IMR-90 (cell line): ENCODE measurements around the gene KRTAP5-5. TPM values are rescaled to one million over a fixed set of nuclear protein-coding genes. Genes with fewer than 3 reads are reported as not detected.

Source experiments
- ATAC-seq: fragments of 200-7000 bp; cut with Tn5 transposase; 2 replicates; pipeline ENCODE4 v1.9.1; 2020; ENCODE audit warnings: low read depth, mild to moderate bottlenecking, moderate library complexity
- BruUV-seq: library from RNA; stranded (reverse); fragments of 400-500 nt; replicated peaks from 2 replicates; lab custom pipeline; 2021; lab: Mats Ljungman, UMichigan
- CTCF ChIA-PET: fragments of 300-600 bp; formaldehyde crosslinking; extraction: SDS; loops from one replicate; lab custom pipeline; 2021; ENCODE audit warnings: antibody characterized with exemption; lab: Yijun Ruan, JAX
- POLR2A ChIA-PET: fragments of 300-600 bp; sonication (Branson Sonifier 250); formaldehyde crosslinking; loops from one replicate; lab custom pipeline; 2022; ENCODE audit warnings: antibody characterized with exemption; ENCODE audit not compliant: unreplicated experiment; lab: Charles Lee
- DNase-seq: peaks from one replicate; pipeline ENCODE4 v3.0.0; 2013
- H2AFZ ChIP-seq: replicated peaks from 2 replicates; pipeline ENCODE3; 2013; ENCODE audit warnings: low read length, mild to moderate bottlenecking; ENCODE audit not compliant: poor library complexity
- H2AK5ac ChIP-seq: 2 replicates; pipeline ENCODE4 v1.6.1; 2013; ENCODE audit warnings: low read depth, low read length, inconsistent platforms
- H2AK9ac ChIP-seq: replicated peaks from 2 replicates; pipeline ENCODE3; 2013; ENCODE audit warnings: mild to moderate bottlenecking, low read depth, low read length, moderate library complexity; ENCODE audit not compliant: poor library complexity
- H2BK120ac ChIP-seq: 2 replicates; pipeline ENCODE4 v1.6.1; 2013; ENCODE audit warnings: low read depth, low read length, inconsistent platforms
- H2BK15ac ChIP-seq: 3 replicates; pipeline ENCODE4 v1.6.1; 2013; ENCODE audit warnings: low read depth, low read length, inconsistent platforms
- H2BK20ac ChIP-seq: 2 replicates; pipeline ENCODE4 v1.6.1; 2013; ENCODE audit warnings: low read depth, mild to moderate bottlenecking, inconsistent platforms, low read length, moderate library complexity
- H2BK5ac ChIP-seq: 2 replicates; pipeline ENCODE4 v1.6.1; 2013; ENCODE audit warnings: mild to moderate bottlenecking, low read depth, low read length, inconsistent platforms; ENCODE audit not compliant: poor library complexity, severe bottlenecking
- H3K14ac ChIP-seq: replicated peaks from 2 replicates; pipeline ENCODE4 v1.6.1; 2013; ENCODE audit warnings: low read depth, low read length, inconsistent platforms
- H3K18ac ChIP-seq: 2 replicates; pipeline ENCODE4 v1.6.1; 2013; ENCODE audit warnings: low read depth, low read length, control low read depth
- H3K23ac ChIP-seq: 2 replicates; pipeline ENCODE4 v1.6.1; 2013; ENCODE audit warnings: low read depth, low read length, inconsistent platforms
- H3K27ac ChIP-seq: 2 replicates; pipeline ENCODE4 v1.5.1; 2013; ENCODE audit warnings: mild to moderate bottlenecking, control low read depth, low read length; ENCODE audit not compliant: insufficient read depth
- H3K27me3 ChIP-seq: 2 replicates; pipeline ENCODE4 v1.6.1; 2013; ENCODE audit warnings: low read length; ENCODE audit not compliant: control insufficient read depth, insufficient read depth
- H3K36me3 ChIP-seq: 2 replicates; pipeline ENCODE4 v1.6.1; 2013; ENCODE audit warnings: low read length, mixed read lengths; ENCODE audit not compliant: control insufficient read depth, insufficient read depth
- H3K4ac ChIP-seq: 2 replicates; pipeline ENCODE4 v1.6.1; 2013; ENCODE audit warnings: low read depth, low read length, inconsistent platforms
- H3K4me1 ChIP-seq: 2 replicates; pipeline ENCODE4 v1.6.1; 2013; ENCODE audit warnings: low read length, mixed read lengths; ENCODE audit not compliant: control insufficient read depth, insufficient read depth
- H3K4me2 ChIP-seq: 2 replicates; pipeline ENCODE4 v1.6.1; 2013; ENCODE audit warnings: low read depth, mild to moderate bottlenecking, control low read depth, low read length, moderate library complexity
- H3K4me3 ChIP-seq: 2 replicates; pipeline ENCODE4 v1.5.1; 2013; ENCODE audit warnings: low read depth, mild to moderate bottlenecking, control low read depth, low read length, moderate library complexity; ENCODE audit not compliant: insufficient read depth
- H3K56ac ChIP-seq: 2 replicates; pipeline ENCODE4 v1.6.1; 2013; ENCODE audit warnings: low read length, inconsistent platforms; ENCODE audit not compliant: insufficient read depth; ENCODE audit errors: extremely low read depth
- H3K79me1 ChIP-seq, 2 experiments: 2 replicates each; pipeline ENCODE4 v1.6.1; 2013; ENCODE audit warnings: low read length in 2 of 2, inconsistent platforms in 1 of 2, low read depth in 1 of 2
- H3K9ac ChIP-seq: 2 replicates; pipeline ENCODE4 v1.6.1; 2013; ENCODE audit warnings: low read depth, low read length, control low read depth
- H3K9me1 ChIP-seq: 2 replicates; pipeline ENCODE4 v1.6.1; 2013; ENCODE audit warnings: low read length, inconsistent platforms; ENCODE audit not compliant: insufficient read depth
- H3K9me3 ChIP-seq: 2 replicates; pipeline ENCODE4 v1.6.1; 2013; ENCODE audit warnings: low read length; ENCODE audit not compliant: control insufficient read depth, insufficient read depth
- H4K20me1 ChIP-seq: 2 replicates; pipeline ENCODE4 v1.6.1; 2013; ENCODE audit warnings: low read length, inconsistent platforms; ENCODE audit not compliant: insufficient read depth
- H4K5ac ChIP-seq: 2 replicates; pipeline ENCODE4 v1.6.1; 2013; ENCODE audit warnings: mild to moderate bottlenecking, low read depth, low read length, control low read depth
- H4K8ac ChIP-seq, 2 experiments: 2 replicates each; pipeline ENCODE4 v1.6.1; 2013; ENCODE audit warnings: low read depth in 2 of 2, low read length in 2 of 2, control low read depth in 1 of 2, inconsistent platforms in 1 of 2
- H4K91ac ChIP-seq: 2 replicates; pipeline ENCODE4 v1.6.1; 2013; ENCODE audit warnings: low read depth, low read length, inconsistent platforms; ENCODE audit not compliant: insufficient read depth
- CEBPB ChIP-seq: IDR thresholded peaks from 2 replicates; pipeline ENCODE4 v1.6.1; 2012; ENCODE audit warnings: low read depth, low read length, improper control_type of control experiment
- CHD1 ChIP-seq: IDR thresholded peaks from 2 replicates; pipeline ENCODE4 v1.6.1; 2012; ENCODE audit warnings: low read depth, low read length, improper control_type of control experiment
- CTCF ChIP-seq: conservative IDR thresholded peaks from 2 replicates; pipeline ENCODE4 v1.5.1; 2012; ENCODE audit warnings: mild to moderate bottlenecking, low read depth, low read length, improper control_type of control experiment
- ELK1 ChIP-seq: fragments of 150-350 bp; IDR thresholded peaks from 2 replicates; pipeline ENCODE4 v1.6.1; 2016; ENCODE audit warnings: low read depth, mild to moderate bottlenecking, low read length, moderate library complexity, borderline replicate concordance
- FOS ChIP-seq: fragments of 150-350 bp; IDR thresholded peaks from 2 replicates; pipeline ENCODE4 v1.6.1; 2016; ENCODE audit warnings: low read depth, low read length
- MAFK ChIP-seq: IDR thresholded peaks from 2 replicates; pipeline ENCODE4 v1.6.1; 2012; ENCODE audit warnings: low read depth, low read length, improper control_type of control experiment
- MAZ ChIP-seq: IDR thresholded peaks from 2 replicates; pipeline ENCODE4 v1.6.1; 2012; ENCODE audit warnings: low read depth, mild to moderate bottlenecking, low read length, improper control_type of control experiment, moderate library complexity, borderline replicate concordance
- NFE2L2 ChIP-seq: fragments of 150-350 bp; IDR thresholded peaks from 2 replicates; pipeline ENCODE4 v1.6.1; 2016; ENCODE audit warnings: low read depth, mild to moderate bottlenecking, low read length
- POLR2A ChIP-seq: IDR thresholded peaks from 2 replicates; pipeline ENCODE4 v1.6.1; 2012; ENCODE audit warnings: mild to moderate bottlenecking, low read depth, low read length
- RCOR1 ChIP-seq: IDR thresholded peaks from 2 replicates; pipeline ENCODE4 v1.6.1; 2012; ENCODE audit warnings: mild to moderate bottlenecking, low read length, improper control_type of control experiment; ENCODE audit not compliant: insufficient replicate concordance
- RFX5 ChIP-seq: IDR thresholded peaks from 2 replicates; pipeline ENCODE4 v1.8.0; 2012; ENCODE audit warnings: low read depth, mild to moderate bottlenecking, low read length, moderate library complexity
- USF2 ChIP-seq: fragments of 150-350 bp; IDR thresholded peaks from 2 replicates; pipeline ENCODE4 v1.6.1; 2017; ENCODE audit warnings: mild to moderate bottlenecking, antibody characterized with exemption, low read length, low read depth
- WGBS, 2 experiments: methylation state at CpG; one replicate each; pipeline versions ENCODE4 v1.1.5 to v1.1.7; 2013; ENCODE audit warnings: missing lambda C conversion rate in 2 of 2; ENCODE audit not compliant: insufficient read length in 1 of 2; ENCODE audit errors: extremely low coverage in 2 of 2; 5-methylcytosine and 5-hydroxymethylcytosine counted together
- dilution Hi-C: fragments of 300-500 bp; cut with HindIII; formaldehyde crosslinking; loops from one replicate; pipeline ENCODE4 v1.14.3; 2018; ENCODE audit warnings: low sequenced_read_pairs; ENCODE audit not compliant: unreplicated experiment
- in situ Hi-C: fragments of 300-500 bp; cut with MboI; formaldehyde crosslinking; loops from 3 replicates; pipeline ENCODE4 v1.14.3; 2019; ENCODE audit warnings: low sequenced_read_pairs, inconsistent platforms, mixed read lengths
- intact Hi-C: fragments of 100-400 bp; cut with micrococcal nuclease; formaldehyde crosslinking; loops from 2 replicates; pipeline ENCODE4 v1.10.0; 2022
- polyA plus RNA-seq, 3 experiments: library from polyadenylated mRNA; depleted of rRNA; stranded (reverse); fragments of >200 nt; gene quantifications; 2 replicates each; pipeline ENCODE4 v1.2.3, GENCODE V29; 2012; ENCODE audit warnings: low replicate concordance in 1 of 3
- total RNA-seq: library from RNA; depleted of rRNA; stranded (reverse); fragments of >200 nt; gene quantifications from 2 replicates; pipeline ENCODE4 v1.2.3, GENCODE V29; 2012

Gene KRTAP5-5
- total and polyA plus RNA-seq, 2 of the 4 experiments (the other 2 are of a cell fraction), result not detected

- Histone ChIP-seq H3K79me1 (no peaks in the 10 kb centered on the region), H2BK5ac (no peak overlapping the region), H2AFZ (no peak overlapping the region), H3K9me3 (no peaks in the 10 kb centered on the region), H3K56ac (no peak overlapping the region), H3K4me3 (no peak overlapping the region), H3K9ac (no peak overlapping the region), H2BK120ac (no peak overlapping the region), H3K14ac (no peak overlapping the region), H4K20me1 (no peaks in the 10 kb centered on the region), H3K27ac (no peak overlapping the region), H2AK9ac (no peak overlapping the region), H4K5ac (no peak overlapping the region), H3K9me1 (no peaks in the 10 kb centered on the region), H3K4ac (no peak overlapping the region), H4K91ac (no peak overlapping the region), H3K4me2 (no peak overlapping the region), H3K23ac (no peak overlapping the region), H2BK15ac (no peak overlapping the region), H3K27me3 (peaks cover 56% of the 10 kb centered on the region), H2AK5ac (no peak overlapping the region), H3K18ac (no peak overlapping the region), H4K8ac (no peak overlapping the region), H3K36me3 (no peaks in the 10 kb centered on the region), H2BK20ac (no peak overlapping the region), H3K4me1 (no peaks in the 10 kb centered on the region)
- intact Hi-C loops, result no loop called here
- CTCF ChIA-PET, result no interaction called here
- POLR2A ChIA-PET, result no interaction called here
- no peak for DNase-seq
- no peak for TF ChIP-seq FOS
- no peak for TF ChIP-seq RFX5
- TF ChIP-seq MAZ, result no peak
- no peak for TF ChIP-seq CHD1
- TF ChIP-seq CEBPB, result no peak
- TF ChIP-seq RCOR1, result no peak
- TF ChIP-seq ELK1, result no peak
- no peak for TF ChIP-seq NFE2L2
- no peak for TF ChIP-seq CTCF
- no peak for TF ChIP-seq POLR2A
- no peak for TF ChIP-seq MAFK
- no peak for TF ChIP-seq USF2
- no TSS peak for BruUV-seq
- in situ Hi-C loops, result no loop called here
- dilution Hi-C loops, result no loop called here
- no CpG with 5 or more reads among the region's 8 CpGs for WGBS, 2 experiments
- no peak for ATAC-seq
Observed at GRCh38 chr11:1638344-1638743, 8.8 kb downstream of the KRTAP5-5 start.
